Mucosa of rectum (tissue), 2 donors: ENCODE measurements around the gene ALG5.

ENCODE experiments used
- H3K27ac ChIP-seq, 2 donors: one replicate each; pipeline ENCODE4 v1.7.0; 2013; ENCODE audit warnings: inconsistent platforms in 2 of 2, low read depth in 2 of 2, low read length in 2 of 2
- H3K27me3 ChIP-seq, 2 donors: one replicate each; pipeline ENCODE4 v1.7.0; 2013; ENCODE audit warnings: low read length in 2 of 2; ENCODE audit not compliant: control insufficient read depth in 2 of 2, insufficient read depth in 2 of 2
- H3K36me3 ChIP-seq, 2 donors: one replicate each; pipeline ENCODE4 v1.7.0; 2013; ENCODE audit warnings: low read length in 2 of 2; ENCODE audit not compliant: control insufficient read depth in 2 of 2, insufficient read depth in 2 of 2
- H3K4me1 ChIP-seq, 2 donors: one replicate each; pipeline ENCODE4 v1.7.0; 2013; ENCODE audit warnings: low read length in 2 of 2, mild to moderate bottlenecking in 1 of 2; ENCODE audit not compliant: control insufficient read depth in 2 of 2, insufficient read depth in 2 of 2
- H3K4me3 ChIP-seq, 2 donors: one replicate each; pipeline ENCODE4 v1.7.0; 2013; ENCODE audit warnings: low read length in 2 of 2
- H3K9ac ChIP-seq, 2 donors: one replicate each; pipeline ENCODE4 v1.7.0; 2013; ENCODE audit warnings: low read length in 2 of 2, low read depth in 1 of 2, mild to moderate bottlenecking in 1 of 2
- H3K9me3 ChIP-seq, 2 donors: one replicate each; pipeline ENCODE4 v1.7.0; 2013; ENCODE audit warnings: low read length in 2 of 2; ENCODE audit not compliant: control insufficient read depth in 2 of 2
- donor health status: healthy.
- donor health status: Normal muscosa, but diverticular disease.

ALG5 gene

DNA sequence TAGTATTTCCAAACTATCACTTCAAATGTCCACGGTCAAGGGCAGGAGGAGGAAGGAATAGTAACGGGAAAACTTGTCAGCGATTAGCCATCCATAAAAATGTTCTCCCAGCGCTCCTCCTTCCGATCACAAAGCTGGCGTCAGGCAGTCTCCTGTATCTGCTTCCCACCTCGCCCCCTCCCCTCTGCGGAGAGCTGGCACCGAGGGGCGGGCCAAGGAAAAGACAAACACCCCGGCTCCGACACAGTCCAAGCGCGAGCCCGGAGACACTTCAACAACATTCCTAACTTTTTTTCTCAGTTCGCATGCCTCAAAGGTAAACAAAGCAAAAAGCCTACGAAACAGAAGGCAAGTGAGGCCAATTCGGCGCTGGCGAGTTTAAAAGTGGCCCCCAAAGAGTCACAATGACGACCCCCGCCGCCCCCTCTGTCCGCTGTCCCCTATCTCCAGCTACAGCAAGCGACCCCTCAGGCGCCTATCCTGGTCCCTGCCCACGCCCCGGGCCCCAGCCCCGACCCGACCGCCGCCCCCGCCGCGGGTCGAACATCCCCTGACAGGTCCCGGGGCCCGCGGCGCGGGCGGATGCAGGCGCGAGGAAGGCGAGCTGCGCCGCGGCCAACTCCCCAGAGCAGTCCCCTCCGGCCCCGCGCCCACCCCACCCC lies 79.8 kb downstream of the ALG5 start:
- Histone ChIP-seq H3K4me3 (peak overlapping the region; percentile 72 to 75), H3K9ac (peak overlapping the region; percentile 56 to 58), H3K4me1 (peaks cover 3 to 9% of the 10 kb centered on the region in 2 donors), H3K27ac (peak overlapping the region; percentile 28 to 38), H3K27me3 (peaks cover 0 to 4% of the 10 kb centered on the region in 2 donors), H3K9me3 (no peaks in the 10 kb centered on the region), H3K36me3 (no peaks in the 10 kb centered on the region)

DNA sequence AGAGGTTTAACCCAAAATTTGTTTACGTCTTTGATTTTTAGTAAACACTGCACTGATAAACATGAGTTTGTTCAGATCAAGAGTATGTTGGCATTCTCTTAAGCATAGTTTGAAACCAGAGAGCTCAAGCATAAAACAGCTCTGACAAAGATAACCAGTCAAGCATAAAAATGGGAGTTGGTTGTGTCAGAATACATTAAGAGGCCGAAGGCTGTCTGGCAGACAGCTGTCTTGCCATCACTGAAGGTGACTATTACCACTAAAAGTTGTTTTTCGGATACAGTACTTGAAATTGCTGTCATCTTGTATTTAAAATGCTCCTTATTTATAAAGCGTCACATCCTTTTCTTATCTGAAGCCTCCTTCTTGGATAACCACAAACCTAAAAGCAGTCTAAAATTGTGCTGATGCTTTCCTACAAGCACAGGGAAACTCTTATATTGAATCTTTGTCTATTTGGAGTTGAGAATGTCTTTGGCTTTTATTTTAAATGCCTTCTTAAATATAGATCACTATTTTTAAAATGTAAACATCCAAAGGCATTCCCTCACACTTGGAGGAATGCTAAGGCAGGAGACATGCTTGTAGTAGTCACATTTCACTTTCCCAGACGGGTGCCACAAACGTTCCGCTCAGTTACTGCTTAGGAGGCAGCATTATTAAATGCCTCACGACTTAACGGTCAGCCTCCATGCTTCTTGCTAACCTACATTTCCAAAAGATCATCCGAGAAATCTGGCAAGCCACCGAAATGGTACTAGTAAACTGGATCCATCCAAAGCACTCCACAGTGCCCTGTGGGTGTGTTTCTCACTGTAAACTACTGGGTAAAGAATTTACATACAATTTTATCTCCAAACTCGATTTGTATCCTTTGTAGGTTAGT lies 80.7 kb downstream of the ALG5 start:
- H3K27me3 ChIP-seq, result peaks cover 0 to 4% of the 10 kb centered on the region in 2 donors
- H3K9ac ChIP-seq, result peak overlapping the region; percentile 56 to 58
- peak overlapping the region in 1 of 2 donors; percentile 38 for H3K27ac ChIP-seq
- no peaks in the 10 kb centered on the region for H3K9me3 ChIP-seq
- H3K36me3 ChIP-seq, result no peaks in the 10 kb centered on the region
- peaks cover 3 to 9% of the 10 kb centered on the region in 2 donors for H3K4me1 ChIP-seq
- peak overlapping the region; percentile 72 to 75 for H3K4me3 ChIP-seq

DNA sequence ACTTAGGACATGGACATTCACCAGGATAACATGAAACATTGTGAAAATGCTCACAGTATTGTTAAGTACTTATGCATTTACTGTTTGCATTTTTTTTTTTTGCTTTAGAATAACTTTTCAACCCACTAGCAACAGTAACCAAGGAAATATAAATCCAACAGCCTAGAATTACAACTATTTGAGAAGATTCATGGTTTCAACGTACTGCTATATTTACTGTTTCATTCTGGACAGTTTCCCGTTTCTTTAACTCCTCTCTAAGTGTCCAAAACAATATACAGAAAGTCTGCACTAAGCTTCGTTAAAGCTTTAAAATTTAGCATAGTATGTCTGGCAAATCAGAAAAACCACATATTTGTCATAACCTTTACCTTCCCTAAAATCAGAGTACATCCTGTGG lies 81.8 kb downstream of the ALG5 start:
- H3K4me1 ChIP-seq, result peaks cover 3 to 9% of the 10 kb centered on the region in 2 donors
- no peak overlapping the region for H3K9ac ChIP-seq
- H3K27ac ChIP-seq, result no peak overlapping the region
- H3K36me3 ChIP-seq, result no peaks in the 10 kb centered on the region
- no peak overlapping the region for H3K4me3 ChIP-seq
- H3K9me3 ChIP-seq, result no peaks in the 10 kb centered on the region
- H3K27me3 ChIP-seq, result peaks cover 0 to 4% of the 10 kb centered on the region in 2 donors

DNA sequence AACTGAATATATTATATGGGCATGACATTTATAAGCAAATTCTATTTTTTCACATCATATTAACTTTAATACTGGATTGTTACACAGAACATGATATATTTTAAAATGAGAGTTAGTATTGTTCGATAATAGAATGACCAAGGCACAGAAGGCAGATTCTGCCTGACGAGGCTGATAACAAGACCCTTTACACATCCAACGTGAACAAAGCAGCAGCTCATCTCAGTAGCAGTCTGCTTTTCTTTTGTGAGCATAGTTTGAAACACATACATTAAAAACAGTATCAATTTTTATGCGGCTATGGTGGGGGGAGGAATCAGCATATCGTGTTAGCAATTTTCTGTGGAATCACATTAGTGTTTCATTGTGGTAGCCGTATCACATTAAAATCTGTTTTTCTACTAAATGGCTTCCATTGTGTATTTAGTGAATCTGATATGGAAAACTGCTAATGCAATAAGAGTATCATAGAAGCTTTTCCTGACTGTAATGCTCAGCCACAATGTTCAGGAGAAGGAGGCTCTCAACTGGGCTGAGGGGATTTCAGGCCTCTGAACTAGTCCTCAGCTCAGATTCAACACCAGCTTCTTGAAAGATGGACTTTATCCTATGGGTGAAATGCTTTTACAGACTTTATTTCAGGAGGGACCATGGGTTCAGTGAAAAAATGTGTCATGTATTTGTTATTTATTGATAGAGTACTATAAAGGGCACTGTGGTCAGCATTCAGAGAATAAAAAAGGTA lies 83.1 kb downstream of the ALG5 start:
- Histone ChIP-seq H3K9me3 (no peaks in the 10 kb centered on the region), H3K4me1 (peaks cover 3 to 7% of the 10 kb centered on the region in 2 donors), H3K27me3 (peaks cover 0 to 4% of the 10 kb centered on the region in 2 donors), H3K27ac (no peak overlapping the region), H3K36me3 (no peaks in the 10 kb centered on the region), H3K9ac (no peak overlapping the region), H3K4me3 (no peak overlapping the region)

DNA sequence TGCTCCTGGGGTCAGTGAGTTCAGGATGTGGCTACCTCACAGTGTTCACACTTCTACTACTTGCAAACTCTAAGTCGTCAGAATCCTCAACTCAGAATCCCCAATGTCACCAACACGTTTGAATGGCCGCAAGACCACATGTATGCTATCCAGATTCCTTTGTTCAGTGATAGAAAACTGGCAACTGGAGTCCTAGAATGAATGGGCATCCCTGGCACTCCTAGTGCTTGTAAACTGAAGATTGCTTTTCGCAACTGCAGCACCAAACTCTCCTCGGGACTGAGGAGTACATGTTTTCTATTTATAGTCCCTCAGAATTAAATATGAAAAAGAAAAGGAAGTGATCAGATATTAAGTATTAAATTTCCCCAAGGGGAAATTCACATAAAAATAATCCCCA lies 84.0 kb downstream of the ALG5 start:
- no peak overlapping the region for H3K27ac ChIP-seq
- H3K36me3 ChIP-seq, result no peaks in the 10 kb centered on the region
- H3K27me3 ChIP-seq, result peaks cover 0 to 4% of the 10 kb centered on the region in 2 donors
- H3K9ac ChIP-seq, result no peak overlapping the region
- H3K4me1 ChIP-seq, result peaks cover 0 to 2% of the 10 kb centered on the region in 2 donors
- H3K9me3 ChIP-seq, result no peaks in the 10 kb centered on the region
- no peak overlapping the region for H3K4me3 ChIP-seq

DNA sequence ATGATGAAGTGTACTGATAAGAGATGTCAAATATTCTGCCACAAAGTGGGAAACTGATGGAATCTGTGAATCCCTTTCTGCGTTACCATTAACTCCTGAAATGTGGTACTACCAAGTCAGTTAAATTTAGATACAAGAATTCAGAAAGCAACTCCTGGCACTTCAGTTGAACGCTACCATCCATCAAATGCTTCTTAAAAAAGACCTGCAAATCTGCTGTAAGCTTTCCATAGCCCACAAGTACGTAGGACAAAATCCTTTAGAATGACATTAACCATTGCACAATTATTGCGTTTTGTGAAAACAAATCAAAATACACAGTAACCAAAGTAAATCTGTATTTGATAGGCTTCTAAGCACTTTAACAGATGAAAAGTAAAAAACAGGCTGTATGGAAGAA lies 84.5 kb downstream of the ALG5 start:
- no peak overlapping the region for H3K9ac ChIP-seq
- no peak overlapping the region for H3K4me3 ChIP-seq
- H3K27ac ChIP-seq, result no peak overlapping the region
- peaks cover 0 to 2% of the 10 kb centered on the region in 2 donors for H3K4me1 ChIP-seq
- H3K36me3 ChIP-seq, result no peaks in the 10 kb centered on the region
- no peaks in the 10 kb centered on the region for H3K9me3 ChIP-seq
- peaks cover 0 to 4% of the 10 kb centered on the region in 2 donors for H3K27me3 ChIP-seq

DNA sequence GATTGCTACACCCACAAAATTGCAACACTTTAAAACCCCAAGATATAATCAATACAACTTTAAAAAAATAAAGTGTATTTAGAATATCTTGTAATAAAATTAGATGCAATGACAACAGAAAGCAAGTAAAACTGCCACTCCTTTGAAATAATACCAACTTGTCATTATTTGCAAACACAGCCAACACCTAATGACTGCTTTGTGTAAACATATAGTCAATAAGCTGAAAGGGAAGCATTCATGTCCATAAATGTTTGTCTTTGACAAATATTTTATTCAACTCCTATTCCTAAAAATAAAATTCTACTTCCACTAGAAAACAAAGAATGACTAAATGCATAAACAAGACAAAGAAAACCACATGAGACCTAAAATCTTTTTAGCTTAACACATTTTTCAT lies 85.7 kb downstream of the ALG5 start:
- Histone ChIP-seq H3K27me3 (peaks cover 0 to 4% of the 10 kb centered on the region in 2 donors), H3K9me3 (no peaks in the 10 kb centered on the region), H3K9ac (no peak overlapping the region), H3K27ac (no peak overlapping the region), H3K36me3 (no peaks in the 10 kb centered on the region), H3K4me3 (no peak overlapping the region), H3K4me1 (peaks cover 0 to 2% of the 10 kb centered on the region in 2 donors)

DNA sequence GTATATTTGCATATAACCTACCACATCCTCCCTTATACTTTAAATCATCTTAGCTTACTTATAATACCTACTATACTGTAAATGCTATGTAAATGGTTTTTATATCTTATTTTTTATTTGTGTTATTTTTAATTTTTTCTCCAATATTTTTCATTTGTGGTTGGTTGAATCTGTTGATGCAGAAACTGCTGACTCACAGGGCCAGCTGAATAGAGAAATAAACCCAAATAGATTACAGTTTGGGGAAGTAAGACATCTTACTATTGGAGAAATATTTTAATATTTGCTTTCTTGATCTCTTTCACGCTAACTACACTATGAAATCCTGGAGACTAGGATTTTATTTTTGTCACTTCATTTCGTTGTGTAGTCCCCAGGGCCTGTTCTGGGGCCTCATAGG lies 86.2 kb downstream of the ALG5 start:
- Histone ChIP-seq H3K4me1 (peaks cover 0 to 2% of the 10 kb centered on the region in 2 donors), H3K27me3 (peaks cover 0 to 4% of the 10 kb centered on the region in 2 donors), H3K36me3 (no peaks in the 10 kb centered on the region), H3K27ac (no peak overlapping the region), H3K4me3 (no peak overlapping the region), H3K9me3 (no peaks in the 10 kb centered on the region), H3K9ac (no peak overlapping the region)

DNA sequence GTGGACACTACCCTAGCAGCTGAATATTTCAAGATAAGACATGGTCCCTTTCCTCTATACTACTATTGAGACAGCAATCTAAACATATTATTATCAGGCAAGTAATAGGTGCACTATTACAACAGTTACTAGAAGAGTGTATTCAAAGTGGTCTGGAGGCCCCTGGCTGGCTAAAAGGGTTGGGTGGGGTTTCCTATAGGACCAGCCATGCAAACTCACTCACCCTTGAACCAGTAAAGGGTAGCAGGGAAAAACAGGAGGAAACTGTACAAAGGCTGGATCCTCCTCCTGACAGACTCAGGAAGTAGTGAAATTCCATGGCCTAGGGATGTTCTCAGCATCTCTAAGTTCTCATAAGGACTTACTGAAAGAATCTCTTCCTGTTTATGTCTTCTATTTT lies 86.8 kb downstream of the ALG5 start:
- Histone ChIP-seq H3K9me3 (no peaks in the 10 kb centered on the region), H3K27me3 (peaks cover 0 to 4% of the 10 kb centered on the region in 2 donors), H3K27ac (no peak overlapping the region)

DNA sequence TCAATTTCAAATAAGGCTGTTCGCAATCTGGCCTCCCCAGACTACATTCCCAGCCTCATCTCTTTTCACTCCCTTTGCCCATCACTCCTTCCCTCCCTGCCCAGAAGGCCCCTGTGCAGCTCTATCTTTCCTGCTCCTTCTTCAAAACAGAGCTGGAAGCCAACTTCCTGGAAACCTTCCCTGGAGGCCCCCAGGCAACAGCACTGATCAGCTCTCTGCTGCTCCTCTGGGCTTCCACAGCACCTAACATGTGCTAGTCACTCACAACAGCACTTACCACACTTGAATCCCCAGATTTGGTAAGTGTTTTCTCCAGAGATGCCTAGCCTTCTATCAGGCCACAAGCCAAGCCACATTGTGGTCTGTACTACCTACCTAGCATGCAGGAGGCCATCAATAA lies 88.6 kb downstream of the ALG5 start:
- no peaks in the 10 kb centered on the region for H3K4me1 ChIP-seq
- H3K4me3 ChIP-seq, result no peak overlapping the region
- no peaks in the 10 kb centered on the region for H3K27me3 ChIP-seq
- no peaks in the 10 kb centered on the region for H3K36me3 ChIP-seq
- H3K27ac ChIP-seq, result no peak overlapping the region
- H3K9ac ChIP-seq, result no peak overlapping the region
- no peaks in the 10 kb centered on the region for H3K9me3 ChIP-seq

More for the DNA sequence above, 86.8 kb downstream of the ALG5 start:
- no peaks in the 10 kb centered on the region for H3K36me3 ChIP-seq
- H3K4me1 ChIP-seq, result no peaks in the 10 kb centered on the region
- H3K4me3 ChIP-seq, result no peak overlapping the region
- H3K9ac ChIP-seq, result peak overlapping the region in 1 of 2 donors; percentile 18
